ENCODE measurements around the gene CCDC91.

The CCDC91 gene

GRCh38 chr12:28237423-28237822 is 47.2 kb downstream of the CCDC91 start:
- peak; percentile 19; the same call in 1 of the 2 replicates for TF ChIP-seq CTCF (IDR thresholded peaks at IDR 0.05)

GRCh38 chr12:28239918-28240317 is 49.7 kb downstream of the CCDC91 start:
- no peak for TF ChIP-seq CTCF (IDR thresholded peaks at IDR 0.05)

- TF ChIP-seq CTCF (IDR thresholded peaks at IDR 0.05) = no peak
Observed at GRCh38 chr12:28240853-28241252, 50.6 kb downstream of the CCDC91 start.

- TF ChIP-seq CTCF (IDR thresholded peaks at IDR 0.05) = no peak
Observed at GRCh38 chr12:28242129-28242495, 51.9 kb downstream of the CCDC91 start.

GRCh38 chr12:28242496-28243309 is 52.4 kb downstream of the CCDC91 start:
- no peak for TF ChIP-seq CTCF (IDR thresholded peaks at IDR 0.05)

- TF ChIP-seq CTCF (IDR thresholded peaks at IDR 0.05) = no peak
Observed at GRCh38 chr12:28243310-28243633, 53.0 kb downstream of the CCDC91 start.

- TF ChIP-seq CTCF (IDR thresholded peaks at IDR 0.05) = no peak
Observed at GRCh38 chr12:28247806-28248205, 57.5 kb downstream of the CCDC91 start.
